NCI-H345 treated with DMSO at 0.1 percent for 48 hours (cell line): ENCODE measurements around the gene ETV3.

ENCODE experiments used
- DNase-seq: peaks from one replicate; lab custom pipeline; 2025; ENCODE audit not compliant: unreplicated experiment; lab: John Stamatoyannopoulos, UW

Gene ETV3

GRCh38 chr1:157095091-157095490 is 43.1 kb downstream of the ETV3 start:
- no peak for DNase-seq

- no peak for DNase-seq
Observed at GRCh38 chr1:157092831-157093230, 45.4 kb downstream of the ETV3 start.

- DNase-seq, result no peak
Observed at GRCh38 chr1:157091668-157092273, 46.4 kb downstream of the ETV3 start.

- DNase-seq, result no peak
Observed at GRCh38 chr1:157091186-157091585, 47.0 kb downstream of the ETV3 start.

GRCh38 chr1:157090771-157091170 is 47.4 kb downstream of the ETV3 start:
- no peak for DNase-seq

- peak; percentile 45 for DNase-seq
Observed at GRCh38 chr1:157090196-157090647, 48.0 kb downstream of the ETV3 start.

GRCh38 chr1:157089789-157090188 is 48.4 kb downstream of the ETV3 start:
- no peak for DNase-seq

GRCh38 chr1:157088607-157089006 is 49.6 kb downstream of the ETV3 start:
- DNase-seq, result no peak

GRCh38 chr1:157087030-157087429 is 51.2 kb downstream of the ETV3 start:
- DNase-seq, result no peak

- no peak for DNase-seq
Observed at GRCh38 chr1:157086299-157086698, 51.9 kb downstream of the ETV3 start.

GRCh38 chr1:157085421-157085820 is 52.8 kb downstream of the ETV3 start:
- DNase-seq, result no peak

- no peak for DNase-seq
Observed at GRCh38 chr1:157084720-157085119, 53.5 kb downstream of the ETV3 start.

- DNase-seq, result no peak
Observed at GRCh38 chr1:157081707-157082106, 56.5 kb downstream of the ETV3 start.

GRCh38 chr1:157080714-157081113 is 57.5 kb downstream of the ETV3 start:
- DNase-seq, result no peak

- DNase-seq, result no peak
Observed at GRCh38 chr1:157077394-157077793, 60.8 kb downstream of the ETV3 start.

GRCh38 chr1:157073944-157074685 is 64.1 kb downstream of the ETV3 start:
- no peak for DNase-seq
